Transverse colon (tissue), 4 donors: ENCODE results near the gene ZKSCAN3.

Experiments
- POLR2A ChIP-seq: fragments of 450-650 bp; IDR thresholded peaks from one replicate; pipeline ENCODE4 v1.6.1; 2016; ENCODE audit warnings: antibody characterized with exemption, mild to moderate bottlenecking, moderate library complexity
- POLR2AphosphoS5 ChIP-seq, 3 donors: sonication (generic); formaldehyde crosslinking; IDR thresholded peaks; one replicate each; pipeline ENCODE4 v1.6.1; 2016; ENCODE audit warnings: antibody characterized with exemption in 3 of 3
- TF ChIP-seq, protein P1 (sequence below), 5 experiments: fragments of 200-600 bp in 3 of 5; fragments of 450-650 bp in 2 of 5; sonication (generic) in 3 of 5; IDR thresholded peaks; 1 replicate in 2 of 5; 2 replicates in 3 of 5; pipeline ENCODE4 v1.5.1; 2016 to 2017; ENCODE audit warnings: antibody characterized with exemption in 5 of 5, inconsistent platforms in 3 of 5, mild to moderate bottlenecking in 2 of 5, moderate library complexity in 1 of 5

GRCh38 chr6:28353981-28354676, 4.4 kb downstream of the ZKSCAN3 start:
- TF ChIP-seq, protein P1, sequence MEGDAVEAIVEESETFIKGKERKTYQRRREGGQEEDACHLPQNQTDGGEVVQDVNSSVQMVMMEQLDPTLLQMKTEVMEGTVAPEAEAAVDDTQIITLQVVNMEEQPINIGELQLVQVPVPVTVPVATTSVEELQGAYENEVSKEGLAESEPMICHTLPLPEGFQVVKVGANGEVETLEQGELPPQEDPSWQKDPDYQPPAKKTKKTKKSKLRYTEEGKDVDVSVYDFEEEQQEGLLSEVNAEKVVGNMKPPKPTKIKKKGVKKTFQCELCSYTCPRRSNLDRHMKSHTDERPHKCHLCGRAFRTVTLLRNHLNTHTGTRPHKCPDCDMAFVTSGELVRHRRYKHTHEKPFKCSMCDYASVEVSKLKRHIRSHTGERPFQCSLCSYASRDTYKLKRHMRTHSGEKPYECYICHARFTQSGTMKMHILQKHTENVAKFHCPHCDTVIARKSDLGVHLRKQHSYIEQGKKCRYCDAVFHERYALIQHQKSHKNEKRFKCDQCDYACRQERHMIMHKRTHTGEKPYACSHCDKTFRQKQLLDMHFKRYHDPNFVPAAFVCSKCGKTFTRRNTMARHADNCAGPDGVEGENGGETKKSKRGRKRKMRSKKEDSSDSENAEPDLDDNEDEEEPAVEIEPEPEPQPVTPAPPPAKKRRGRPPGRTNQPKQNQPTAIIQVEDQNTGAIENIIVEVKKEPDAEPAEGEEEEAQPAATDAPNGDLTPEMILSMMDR (IDR thresholded peaks at IDR 0.05) = no peak
- no peak for TF ChIP-seq POLR2A
- peak in 1 of 3 donors; percentile 87 for TF ChIP-seq POLR2AphosphoS5 (IDR thresholded peaks at IDR 0.05)
